Mucosa of descending colon (tissue), 3 donors: ENCODE results near the gene ADO. TPM values are rescaled to one million over a fixed set of nuclear protein-coding genes. Genes with fewer than 3 reads are reported as not detected.

Experiments
- ATAC-seq: fragments of 200-7000 bp; cut with Tn5 transposase; one replicate; pipeline ENCODE4 v1.9.1; 2020; ENCODE audit warnings: mild to moderate bottlenecking, moderate library complexity
- DNase-seq, 3 donors: peaks; one replicate each; pipeline ENCODE4 v3.0.0-alpha.2; 2020
- H3K36me3 ChIP-seq: fragments of 200-600 bp; one replicate; pipeline ENCODE4 v1.8.0; 2021; ENCODE audit warnings: low read depth, mild to moderate bottlenecking
- H3K4me1 ChIP-seq: fragments of 200-600 bp; one replicate; pipeline ENCODE4 v1.8.0; 2021; ENCODE audit warnings: low read depth, mild to moderate bottlenecking
- H3K4me3 ChIP-seq: fragments of 200-600 bp; one replicate; pipeline ENCODE4 v1.8.0; 2021; ENCODE audit warnings: mild to moderate bottlenecking
- H3K9me3 ChIP-seq: fragments of 200-600 bp; one replicate; pipeline ENCODE4 v1.8.0; 2021; ENCODE audit warnings: mild to moderate bottlenecking
- CTCF ChIP-seq: fragments of 200-600 bp; IDR thresholded peaks from one replicate; pipeline ENCODE4 v1.8.0; 2022; ENCODE audit warnings: antibody characterized with exemption, mild to moderate bottlenecking
- intact Hi-C, 2 donors: fragments of 100-400 bp; cut with DNase I in 1 of 2; cut with micrococcal nuclease in 1 of 2; formaldehyde crosslinking; loops; one replicate each; pipeline versions ENCODE4 v1.11.0 to v1.11.1; 2022; cut with DNase I, micrococcal nuclease
- total RNA-seq, 3 donors: library from RNA; stranded (reverse); fragmentation: NEBNext Ultra II Directional in 2 of 3; extraction: Animal tissue kit (Norgen Biotek cat#: 25700) in 2 of 3; gene quantifications; one replicate each; pipeline versions ENCODE4 v1.2.1 to v1.2.4, GENCODE V29; 2021 to 2023
- donor health status: DM: no; HTN: no; CAD: no; lungs with moderate emphysema.
- donor health status: DM: no; HTN: no; CAD: no.
- donor health status: DM: no; HTN: yes; CAD: no.

The ADO gene
- total RNA-seq, 3 donors from 2014 or later: 10.1 to 16.8 (median 10.3) TPM

- no peak for DNase-seq
- no peak for ATAC-seq
- no peaks in the 10 kb centered on the region for H3K9me3 ChIP-seq
- H3K4me1 ChIP-seq: no peaks in the 10 kb centered on the region
- H3K36me3 ChIP-seq: no peaks in the 10 kb centered on the region
- H3K4me3 ChIP-seq: no peak overlapping the region
- intact Hi-C loops: no loop called here
- TF ChIP-seq CTCF: no peak
Observed at GRCh38 chr10:62790019-62790555, 14.4 kb upstream of the ADO start.

- TF ChIP-seq CTCF: no peak
- Histone ChIP-seq H3K4me3 (no peak overlapping the region), H3K4me1 (no peaks in the 10 kb centered on the region), H3K36me3 (no peaks in the 10 kb centered on the region), H3K9me3 (no peaks in the 10 kb centered on the region)
- ATAC-seq (no peak), DNase-seq (no peak)
- intact Hi-C loops: no loop called here
Observed at GRCh38 chr10:62790571-62790970, 13.9 kb upstream of the ADO start.

GRCh38 chr10:62792261-62792660 lies 12.3 kb upstream of the ADO start:
- intact Hi-C loops: no loop called here
- DNase-seq: no peak
- Histone ChIP-seq H3K4me1 (no peaks in the 10 kb centered on the region), H3K4me3 (no peak overlapping the region), H3K36me3 (no peaks in the 10 kb centered on the region), H3K9me3 (no peaks in the 10 kb centered on the region)
- no peak for TF ChIP-seq CTCF
- no peak for ATAC-seq

- intact Hi-C loops: no loop called here
Observed at GRCh38 chr10:62794306-62794705, 10.2 kb upstream of the ADO start.

GRCh38 chr10:62795100-62795499 lies 9.4 kb upstream of the ADO start:
- no peak overlapping the region for H3K4me3 ChIP-seq
- H3K4me1 ChIP-seq: no peaks in the 10 kb centered on the region
- no peak for TF ChIP-seq CTCF
- intact Hi-C loops: no loop called here
- no peaks in the 10 kb centered on the region for H3K36me3 ChIP-seq
- no peak for ATAC-seq
- H3K9me3 ChIP-seq: no peaks in the 10 kb centered on the region
- DNase-seq: no peak

More at GRCh38 chr10:62794306-62794705, 10.2 kb upstream of the ADO start:
- no peaks in the 10 kb centered on the region for H3K4me1 ChIP-seq
- H3K9me3 ChIP-seq: no peaks in the 10 kb centered on the region
- H3K36me3 ChIP-seq: no peaks in the 10 kb centered on the region
- no peak overlapping the region for H3K4me3 ChIP-seq
- TF ChIP-seq CTCF: no peak
- no peak for ATAC-seq
- DNase-seq: no peak

- DNase-seq (no peak), ATAC-seq (no peak)
- Histone ChIP-seq H3K36me3 (no peaks in the 10 kb centered on the region), H3K4me1 (no peaks in the 10 kb centered on the region), H3K4me3 (no peak overlapping the region), H3K9me3 (no peaks in the 10 kb centered on the region)
- intact Hi-C loops: no loop called here
- no peak for TF ChIP-seq CTCF
Observed at GRCh38 chr10:62795762-62796161, 8.8 kb upstream of the ADO start.
